DND-41 (cell line): Measurements from ENCODE around the gene ADCY9.

Experiments
- EZH2 ChIP-seq: IDR thresholded peaks from 3 replicates; pipeline ENCODE4 v1.6.1; 2012; ENCODE audit warnings: borderline replicate concordance, low read depth, mild to moderate bottlenecking, moderate library complexity, low read length, inconsistent platforms; ENCODE audit not compliant: severe bottlenecking
- TF ChIP-seq, protein P1 (sequence below): IDR thresholded peaks from 2 replicates; pipeline ENCODE4 v1.5.1; 2012; ENCODE audit warnings: borderline replicate concordance, low read length, moderate library complexity, mild to moderate bottlenecking; ENCODE audit not compliant: poor library complexity, severe bottlenecking; ENCODE audit errors: extremely low read depth

DNA sequence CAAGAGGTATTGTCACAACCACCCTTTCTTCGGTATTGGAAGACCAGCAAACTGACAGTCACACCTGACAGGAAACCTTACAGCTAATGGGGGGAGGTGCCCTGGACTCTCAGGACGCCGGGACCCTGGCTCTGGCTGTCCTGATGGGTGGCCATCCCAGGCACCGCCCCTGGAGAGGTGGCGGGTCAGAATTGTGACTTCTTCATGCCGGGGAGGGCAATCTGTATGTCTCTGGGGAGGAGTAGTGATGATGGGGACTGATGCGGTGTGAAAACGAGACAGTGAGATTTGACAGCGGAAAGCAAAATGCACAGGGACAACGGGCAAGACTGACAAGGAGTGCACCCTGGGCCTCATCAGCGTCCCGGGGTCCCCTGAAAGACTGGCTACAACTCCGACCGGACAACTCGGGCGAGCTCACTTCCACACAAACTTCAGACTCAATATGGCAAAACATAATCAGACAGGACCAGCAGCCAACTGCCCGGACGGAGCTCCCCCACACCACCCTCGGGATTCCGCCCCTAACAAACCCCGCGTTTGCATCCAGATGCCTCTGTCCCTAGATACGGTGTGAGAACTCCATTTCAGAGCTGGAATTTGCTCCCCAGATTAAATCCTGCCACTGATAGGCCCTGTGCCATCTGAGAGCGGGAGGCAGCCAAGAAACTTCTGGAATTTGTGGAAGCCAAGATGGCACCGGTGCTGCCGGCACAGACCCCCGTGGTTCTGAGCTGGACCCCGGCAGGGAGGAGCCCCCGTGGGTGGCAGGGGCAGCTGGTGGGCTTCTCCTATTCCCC is 152.2 kb downstream of the ADCY9 start:
- TF ChIP-seq, protein P1, sequence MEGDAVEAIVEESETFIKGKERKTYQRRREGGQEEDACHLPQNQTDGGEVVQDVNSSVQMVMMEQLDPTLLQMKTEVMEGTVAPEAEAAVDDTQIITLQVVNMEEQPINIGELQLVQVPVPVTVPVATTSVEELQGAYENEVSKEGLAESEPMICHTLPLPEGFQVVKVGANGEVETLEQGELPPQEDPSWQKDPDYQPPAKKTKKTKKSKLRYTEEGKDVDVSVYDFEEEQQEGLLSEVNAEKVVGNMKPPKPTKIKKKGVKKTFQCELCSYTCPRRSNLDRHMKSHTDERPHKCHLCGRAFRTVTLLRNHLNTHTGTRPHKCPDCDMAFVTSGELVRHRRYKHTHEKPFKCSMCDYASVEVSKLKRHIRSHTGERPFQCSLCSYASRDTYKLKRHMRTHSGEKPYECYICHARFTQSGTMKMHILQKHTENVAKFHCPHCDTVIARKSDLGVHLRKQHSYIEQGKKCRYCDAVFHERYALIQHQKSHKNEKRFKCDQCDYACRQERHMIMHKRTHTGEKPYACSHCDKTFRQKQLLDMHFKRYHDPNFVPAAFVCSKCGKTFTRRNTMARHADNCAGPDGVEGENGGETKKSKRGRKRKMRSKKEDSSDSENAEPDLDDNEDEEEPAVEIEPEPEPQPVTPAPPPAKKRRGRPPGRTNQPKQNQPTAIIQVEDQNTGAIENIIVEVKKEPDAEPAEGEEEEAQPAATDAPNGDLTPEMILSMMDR = no peak
- no peak for TF ChIP-seq EZH2
